GM13977 (cell line): ENCODE results near the gene TTC7B.

Experiments
- DNase-seq: peaks from one replicate; pipeline ENCODE4 v3.0.0; 2012; ENCODE audit warnings: low spot score
- in situ Hi-C: fragments of 300-500 bp; cut with MboI; formaldehyde crosslinking; loops from one replicate; pipeline ENCODE4 v1.12.0; 2022; ENCODE audit warnings: low sequenced_read_pairs, low pct_unique_long_range_greater_than_20kb, mixed read lengths, inconsistent platforms; ENCODE audit not compliant: unreplicated experiment
- TF ChIP-seq, protein P1 (sequence below): IDR thresholded peaks from 2 replicates; pipeline ENCODE4 v1.5.1; 2012; ENCODE audit warnings: mild to moderate bottlenecking, control low read depth; ENCODE audit not compliant: insufficient read depth; ENCODE audit errors: extremely low read depth, missing control alignments

The TTC7B gene

DNA sequence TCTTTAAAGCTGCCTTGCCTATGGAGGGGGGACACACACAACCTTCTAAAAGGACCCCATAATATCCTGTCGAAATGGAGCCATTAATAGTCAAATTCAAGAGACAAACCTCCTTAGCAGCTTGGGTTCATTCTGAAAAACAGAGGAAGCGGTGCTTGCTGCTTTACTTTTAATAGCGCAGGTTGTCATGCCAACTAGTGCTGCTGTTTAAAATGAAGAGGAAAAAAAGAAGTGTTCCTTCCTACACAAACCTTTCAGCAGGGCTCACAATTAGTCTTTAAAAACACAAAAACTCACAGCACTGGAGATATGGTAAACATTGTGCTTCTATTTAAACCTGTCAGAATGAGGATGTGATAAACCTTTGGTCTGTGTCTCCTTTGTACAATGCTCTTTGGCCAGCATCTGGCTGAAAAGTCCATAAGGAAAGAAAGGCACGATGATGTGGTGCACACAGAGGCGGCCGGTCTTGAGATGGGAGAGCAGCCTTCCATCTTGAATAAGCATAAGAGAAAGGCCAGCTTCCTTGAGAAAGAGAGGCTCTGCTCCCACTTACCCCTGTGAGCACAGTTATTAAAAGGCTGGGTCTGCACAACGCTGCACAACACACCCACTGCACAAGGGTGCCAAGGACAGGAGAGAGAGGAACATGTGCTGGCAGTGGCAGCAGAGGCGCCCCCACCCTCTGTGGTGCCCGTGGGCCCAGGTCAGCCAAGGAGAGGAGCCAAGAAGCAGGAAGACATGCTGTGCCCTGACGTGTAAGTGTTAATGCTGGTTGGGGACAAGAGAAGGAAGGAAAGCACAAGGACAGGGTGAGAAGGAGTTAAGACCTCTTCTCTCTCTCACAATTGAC lies 144.6 kb downstream of the TTC7B start:
- in situ Hi-C loops = no loop called here
- no peak for DNase-seq
- TF ChIP-seq, protein P1, sequence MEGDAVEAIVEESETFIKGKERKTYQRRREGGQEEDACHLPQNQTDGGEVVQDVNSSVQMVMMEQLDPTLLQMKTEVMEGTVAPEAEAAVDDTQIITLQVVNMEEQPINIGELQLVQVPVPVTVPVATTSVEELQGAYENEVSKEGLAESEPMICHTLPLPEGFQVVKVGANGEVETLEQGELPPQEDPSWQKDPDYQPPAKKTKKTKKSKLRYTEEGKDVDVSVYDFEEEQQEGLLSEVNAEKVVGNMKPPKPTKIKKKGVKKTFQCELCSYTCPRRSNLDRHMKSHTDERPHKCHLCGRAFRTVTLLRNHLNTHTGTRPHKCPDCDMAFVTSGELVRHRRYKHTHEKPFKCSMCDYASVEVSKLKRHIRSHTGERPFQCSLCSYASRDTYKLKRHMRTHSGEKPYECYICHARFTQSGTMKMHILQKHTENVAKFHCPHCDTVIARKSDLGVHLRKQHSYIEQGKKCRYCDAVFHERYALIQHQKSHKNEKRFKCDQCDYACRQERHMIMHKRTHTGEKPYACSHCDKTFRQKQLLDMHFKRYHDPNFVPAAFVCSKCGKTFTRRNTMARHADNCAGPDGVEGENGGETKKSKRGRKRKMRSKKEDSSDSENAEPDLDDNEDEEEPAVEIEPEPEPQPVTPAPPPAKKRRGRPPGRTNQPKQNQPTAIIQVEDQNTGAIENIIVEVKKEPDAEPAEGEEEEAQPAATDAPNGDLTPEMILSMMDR = no peak

DNA sequence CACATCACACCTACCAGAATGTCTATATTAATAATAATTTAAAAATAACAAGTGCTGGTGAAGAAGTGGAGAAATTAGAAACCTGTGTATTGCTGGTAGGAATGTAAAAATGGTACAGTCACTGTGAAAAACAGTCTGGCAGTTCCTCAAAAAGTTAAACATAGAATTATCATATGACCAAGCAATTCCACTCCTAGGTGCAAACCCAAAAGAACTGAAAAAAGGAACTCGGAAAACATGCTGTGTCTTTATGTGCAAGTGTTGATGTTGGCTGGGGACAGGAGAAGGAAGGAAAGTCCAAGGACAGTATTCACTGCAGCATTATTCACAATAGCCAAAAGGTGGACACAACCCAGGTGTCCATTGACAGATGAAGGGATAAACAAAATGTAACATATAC lies 146.5 kb downstream of the TTC7B start:
- in situ Hi-C loops = no loop called here
- no peak for DNase-seq
- TF ChIP-seq, protein P1 = no peak

DNA sequence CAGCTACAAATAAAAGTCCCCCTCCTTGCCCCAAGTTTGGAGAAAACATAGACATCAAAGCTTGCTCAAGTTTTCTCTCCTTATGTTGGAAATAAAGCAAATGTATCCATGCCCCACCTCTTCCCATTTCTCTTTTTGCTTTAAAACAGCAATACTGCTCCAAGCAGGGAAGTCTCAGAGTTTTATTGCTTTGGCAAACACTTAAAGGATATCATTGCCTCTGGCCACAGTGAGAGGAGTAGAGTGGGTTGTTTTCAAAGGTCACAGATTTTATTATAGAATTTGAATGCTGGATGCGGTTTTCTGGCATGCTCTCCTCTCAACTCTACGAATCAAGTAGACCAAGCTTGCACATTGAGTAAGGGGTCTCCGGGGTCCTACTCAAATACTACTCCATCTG lies 149.7 kb downstream of the TTC7B start:
- TF ChIP-seq, protein P1 = no peak

DNA sequence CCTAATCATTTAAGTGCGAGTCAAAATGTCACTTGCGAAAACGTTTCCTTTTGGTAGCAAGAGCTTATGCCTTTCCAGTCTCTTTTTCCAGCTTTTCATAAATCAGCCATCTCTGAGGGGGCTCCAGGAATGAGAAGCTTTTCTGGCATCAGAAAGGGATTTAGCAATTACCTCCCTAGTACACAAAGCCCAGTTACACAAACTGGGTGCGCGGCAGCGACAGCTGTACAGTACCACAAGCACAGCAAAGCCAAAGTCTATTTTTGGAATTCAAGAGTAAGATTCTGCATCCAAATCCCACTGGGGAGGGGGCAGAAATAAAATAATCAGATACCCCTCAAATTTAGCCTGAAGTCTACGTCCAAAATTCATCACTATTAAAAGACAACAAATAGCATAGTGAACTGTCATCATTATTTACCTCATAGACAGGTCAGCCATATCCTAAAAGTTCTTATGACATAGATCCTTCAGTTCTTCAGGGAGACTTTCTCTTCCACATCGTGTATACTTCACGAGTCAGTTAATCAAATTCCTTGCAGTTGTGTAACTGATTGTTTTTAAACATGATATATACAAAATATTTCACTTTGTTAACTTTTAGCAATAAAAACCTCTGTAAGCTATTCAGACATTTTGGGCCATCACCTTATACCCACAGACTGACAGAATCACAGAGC lies 150.8 kb downstream of the TTC7B start:
- TF ChIP-seq, protein P1 = no peak
- in situ Hi-C loops = no loop called here
- DNase-seq = no peak

More for the DNA sequence above, 149.7 kb downstream of the TTC7B start:
- in situ Hi-C loops = no loop called here
- DNase-seq = no peak

DNA sequence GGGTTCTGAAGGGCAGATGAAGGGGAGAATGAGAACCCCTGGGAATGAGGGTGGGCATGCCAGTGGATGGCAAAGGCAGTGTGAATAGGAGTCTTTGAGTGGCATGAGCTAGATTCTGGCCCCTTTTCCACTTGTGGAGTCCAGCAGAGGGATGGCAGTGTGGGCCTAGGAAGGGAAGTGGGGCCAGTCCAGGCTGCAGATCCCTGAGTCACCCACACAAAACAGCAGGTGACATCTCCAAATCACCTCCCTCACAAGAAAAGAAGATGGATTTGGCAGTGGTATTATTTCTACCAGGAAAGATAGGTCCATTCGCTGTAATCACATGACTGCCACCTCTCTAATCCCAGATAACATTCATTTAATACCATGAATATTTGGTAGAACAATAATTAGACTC lies 151.3 kb downstream of the TTC7B start:
- DNase-seq = no peak
- in situ Hi-C loops = no loop called here
- TF ChIP-seq, protein P1 = no peak

DNA sequence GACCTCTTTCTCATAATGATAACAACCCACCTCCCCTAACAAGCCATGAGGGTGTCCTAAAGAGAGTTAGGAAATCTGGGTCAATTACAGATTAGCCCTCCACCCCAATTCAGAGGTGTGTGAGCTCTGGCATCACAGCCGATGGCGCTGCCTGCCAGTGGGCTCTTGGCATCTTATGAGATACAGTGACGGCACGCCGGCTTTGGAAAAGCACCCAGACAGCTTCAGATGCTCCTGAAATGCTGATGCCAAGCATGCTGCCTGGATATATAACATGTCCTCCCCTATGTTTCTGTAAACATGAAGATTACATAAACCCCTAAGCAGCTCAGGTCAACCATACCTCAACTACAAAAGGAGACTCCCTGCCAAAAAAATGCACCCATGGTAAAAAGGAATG lies 152.6 kb downstream of the TTC7B start:
- in situ Hi-C loops = no loop called here
- TF ChIP-seq, protein P1 = no peak
- DNase-seq = no peak
